B cell (primary cell): ENCODE results near the gene CHRFAM7A.
"Not testable (repeated sequence)": the region's sequence is repeated elsewhere in the genome, so short reads cannot be mapped to it uniquely, and the experiment has no call there.

Experiments used
- EZH2 ChIP-seq: IDR thresholded peaks from 2 replicates; pipeline ENCODE4 v1.6.1; 2012; ENCODE audit warnings: borderline replicate concordance, low read depth, mild to moderate bottlenecking, moderate library complexity, low read length; ENCODE audit not compliant: insufficient read depth, poor library complexity, severe bottlenecking
- TF ChIP-seq, protein P1 (sequence below): fragments of 200-600 bp; IDR thresholded peaks from one replicate; pipeline ENCODE4 v1.8.0; 2022; ENCODE audit warnings: antibody characterized with exemption, mild to moderate bottlenecking

DNA sequence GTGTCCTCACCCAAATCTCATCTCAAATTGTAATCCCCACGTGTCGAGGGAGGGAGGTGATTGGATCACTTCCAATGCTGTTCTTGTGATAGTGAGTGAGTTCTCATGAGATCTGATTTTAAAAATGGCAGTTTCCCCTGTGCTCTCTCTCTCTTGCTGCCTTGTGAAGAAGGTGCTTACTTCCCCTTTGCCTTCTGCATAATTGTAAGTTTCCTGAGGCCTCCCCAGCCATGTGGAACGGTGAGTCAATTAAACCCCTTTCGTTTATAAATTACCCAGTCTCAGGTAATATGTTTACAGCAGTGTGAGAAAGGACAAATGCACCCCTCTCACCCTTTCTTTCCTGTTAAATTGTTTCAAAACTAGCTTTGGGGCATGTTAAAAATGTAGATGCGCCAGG lies 59.2 kb downstream of the CHRFAM7A start:
- TF ChIP-seq, protein P1, sequence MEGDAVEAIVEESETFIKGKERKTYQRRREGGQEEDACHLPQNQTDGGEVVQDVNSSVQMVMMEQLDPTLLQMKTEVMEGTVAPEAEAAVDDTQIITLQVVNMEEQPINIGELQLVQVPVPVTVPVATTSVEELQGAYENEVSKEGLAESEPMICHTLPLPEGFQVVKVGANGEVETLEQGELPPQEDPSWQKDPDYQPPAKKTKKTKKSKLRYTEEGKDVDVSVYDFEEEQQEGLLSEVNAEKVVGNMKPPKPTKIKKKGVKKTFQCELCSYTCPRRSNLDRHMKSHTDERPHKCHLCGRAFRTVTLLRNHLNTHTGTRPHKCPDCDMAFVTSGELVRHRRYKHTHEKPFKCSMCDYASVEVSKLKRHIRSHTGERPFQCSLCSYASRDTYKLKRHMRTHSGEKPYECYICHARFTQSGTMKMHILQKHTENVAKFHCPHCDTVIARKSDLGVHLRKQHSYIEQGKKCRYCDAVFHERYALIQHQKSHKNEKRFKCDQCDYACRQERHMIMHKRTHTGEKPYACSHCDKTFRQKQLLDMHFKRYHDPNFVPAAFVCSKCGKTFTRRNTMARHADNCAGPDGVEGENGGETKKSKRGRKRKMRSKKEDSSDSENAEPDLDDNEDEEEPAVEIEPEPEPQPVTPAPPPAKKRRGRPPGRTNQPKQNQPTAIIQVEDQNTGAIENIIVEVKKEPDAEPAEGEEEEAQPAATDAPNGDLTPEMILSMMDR: not testable (repeated sequence)
- TF ChIP-seq EZH2: not testable (repeated sequence)
